Keratinocyte (primary cell): Measurements from ENCODE around the gene RBX1.

Experiments
- CTCF ChIP-seq, 3 experiments: IDR thresholded peaks in 1 of 3; conservative IDR thresholded peaks in 1 of 3; optimal IDR thresholded peaks in 1 of 3; 2 replicates in 2 of 3; 3 replicates in 1 of 3; pipeline versions ENCODE3 to v1.5.1; 2011; ENCODE audit warnings: low read length in 3 of 3, mild to moderate bottlenecking in 3 of 3, moderate library complexity in 2 of 3, control low read depth in 1 of 3, inconsistent platforms in 1 of 3; ENCODE audit not compliant: insufficient read depth in 2 of 3; ENCODE audit errors: extremely low read depth in 1 of 3
- EZH2 ChIP-seq: IDR thresholded peaks from one replicate; pipeline ENCODE4 v1.6.1; 2012; ENCODE audit warnings: inconsistent platforms, mild to moderate bottlenecking, low read length, moderate library complexity

GRCh38 chr22:40939202-40939601 is 12.0 kb upstream of the RBX1 start:
- TF ChIP-seq CTCF (optimal IDR thresholded peaks at IDR 0.05 in 1 of 3, IDR thresholded peaks at IDR 0.05 in 1 of 3, conservative IDR thresholded peaks at IDR 0.05 in 1 of 3; ENCODE audit: extremely low read depth in 1 of 3, insufficient read depth in 2 of 3, low read length in 3 of 3) (no peak), EZH2 (no peak)
